SK-N-SH (cell line): Measurements from ENCODE around the gene AQP3.

Experiments
- ELF1 ChIP-seq: IDR thresholded peaks from 2 replicates; pipeline ENCODE4 v1.4.0; 2012
- EP300 ChIP-seq, 2 experiments: IDR thresholded peaks; 2 replicates each; pipeline versions ENCODE4 v1.4.0 to v1.6.1; 2012; ENCODE audit warnings: borderline replicate concordance in 1 of 2, low read depth in 1 of 2, low read length in 1 of 2
- FOXJ3 ChIP-seq: sonication (generic); formaldehyde crosslinking; IDR thresholded peaks from 2 replicates; pipeline ENCODE4 v1.5.1; 2020; ENCODE audit warnings: mild to moderate bottlenecking, missing genetic modification reagents
- SMC3 ChIP-seq: IDR thresholded peaks from 2 replicates; pipeline ENCODE4 v1.6.1; 2012; ENCODE audit warnings: low read depth, low read length, improper control_type of control experiment
- TAF1 ChIP-seq: IDR thresholded peaks from 2 replicates; pipeline ENCODE4 v1.6.1; 2012; ENCODE audit warnings: low read depth, mild to moderate bottlenecking, low read length, moderate library complexity, borderline replicate concordance
- TF ChIP-seq, protein P1 (sequence below): fragments of 200-600 bp; sonication (generic); IDR thresholded peaks from 2 replicates; pipeline ENCODE4 v1.6.1; 2017; ENCODE audit warnings: antibody characterized with exemption, mild to moderate bottlenecking, moderate library complexity
- TF ChIP-seq, protein P2 (sequence below): IDR thresholded peaks from 2 replicates; pipeline ENCODE4 v1.6.1; 2012; ENCODE audit warnings: mild to moderate bottlenecking, low read depth, low read length, moderate library complexity
- TF ChIP-seq, protein P3 (sequence below): fragments of 150-350 bp; IDR thresholded peaks from 2 replicates; pipeline ENCODE4 v1.6.1; 2017; ENCODE audit warnings: antibody characterized with exemption, low read length, low read depth, borderline replicate concordance

DNA sequence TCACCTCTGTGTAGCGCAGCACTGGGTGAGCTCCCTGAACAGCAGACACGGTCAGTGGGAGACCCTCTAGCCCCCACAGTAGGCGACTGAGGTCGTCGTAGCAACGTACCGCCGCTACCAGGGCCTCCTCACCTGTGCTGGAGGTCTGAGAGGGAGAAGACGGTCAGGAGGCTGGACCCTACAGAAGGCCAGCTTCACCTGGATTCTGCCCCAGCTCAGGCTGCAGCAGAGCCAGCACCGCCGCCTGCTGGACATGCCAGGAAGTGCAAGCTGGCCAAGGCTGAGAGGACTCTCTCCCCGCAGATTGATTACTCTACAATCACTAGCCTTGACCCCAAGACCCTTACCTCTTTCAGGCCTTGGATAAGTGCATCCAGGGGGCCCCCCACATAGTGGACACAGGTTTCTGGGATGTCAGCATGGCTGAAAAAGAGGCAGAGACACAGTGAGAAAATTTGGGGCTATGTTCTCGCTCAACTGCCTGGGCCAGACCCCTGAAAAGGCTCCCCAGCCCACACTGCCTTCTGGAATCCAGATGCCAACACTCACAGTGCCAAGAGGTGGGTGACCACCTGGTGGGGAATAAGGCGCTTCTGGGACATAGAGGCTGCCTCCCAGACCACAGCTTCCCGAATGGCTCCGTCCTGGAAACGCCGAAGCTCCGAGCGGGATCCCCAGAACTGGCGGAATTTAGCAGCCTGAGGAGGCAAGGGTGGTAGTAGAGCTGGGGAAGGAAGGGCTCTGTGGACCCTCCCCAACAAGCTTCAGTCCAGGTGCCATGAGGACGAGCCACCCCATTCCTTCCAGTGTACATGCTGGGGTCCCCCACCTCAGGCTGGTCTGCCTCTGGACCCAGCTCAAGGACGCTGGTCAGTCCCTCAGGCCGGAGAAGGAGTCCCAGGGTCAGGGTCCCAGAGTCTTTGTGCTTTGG lies 19.4 kb upstream of the AQP3 start:
- TF ChIP-seq, protein P1, sequence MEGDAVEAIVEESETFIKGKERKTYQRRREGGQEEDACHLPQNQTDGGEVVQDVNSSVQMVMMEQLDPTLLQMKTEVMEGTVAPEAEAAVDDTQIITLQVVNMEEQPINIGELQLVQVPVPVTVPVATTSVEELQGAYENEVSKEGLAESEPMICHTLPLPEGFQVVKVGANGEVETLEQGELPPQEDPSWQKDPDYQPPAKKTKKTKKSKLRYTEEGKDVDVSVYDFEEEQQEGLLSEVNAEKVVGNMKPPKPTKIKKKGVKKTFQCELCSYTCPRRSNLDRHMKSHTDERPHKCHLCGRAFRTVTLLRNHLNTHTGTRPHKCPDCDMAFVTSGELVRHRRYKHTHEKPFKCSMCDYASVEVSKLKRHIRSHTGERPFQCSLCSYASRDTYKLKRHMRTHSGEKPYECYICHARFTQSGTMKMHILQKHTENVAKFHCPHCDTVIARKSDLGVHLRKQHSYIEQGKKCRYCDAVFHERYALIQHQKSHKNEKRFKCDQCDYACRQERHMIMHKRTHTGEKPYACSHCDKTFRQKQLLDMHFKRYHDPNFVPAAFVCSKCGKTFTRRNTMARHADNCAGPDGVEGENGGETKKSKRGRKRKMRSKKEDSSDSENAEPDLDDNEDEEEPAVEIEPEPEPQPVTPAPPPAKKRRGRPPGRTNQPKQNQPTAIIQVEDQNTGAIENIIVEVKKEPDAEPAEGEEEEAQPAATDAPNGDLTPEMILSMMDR = peak; percentile 90
- TF ChIP-seq, protein P2, sequence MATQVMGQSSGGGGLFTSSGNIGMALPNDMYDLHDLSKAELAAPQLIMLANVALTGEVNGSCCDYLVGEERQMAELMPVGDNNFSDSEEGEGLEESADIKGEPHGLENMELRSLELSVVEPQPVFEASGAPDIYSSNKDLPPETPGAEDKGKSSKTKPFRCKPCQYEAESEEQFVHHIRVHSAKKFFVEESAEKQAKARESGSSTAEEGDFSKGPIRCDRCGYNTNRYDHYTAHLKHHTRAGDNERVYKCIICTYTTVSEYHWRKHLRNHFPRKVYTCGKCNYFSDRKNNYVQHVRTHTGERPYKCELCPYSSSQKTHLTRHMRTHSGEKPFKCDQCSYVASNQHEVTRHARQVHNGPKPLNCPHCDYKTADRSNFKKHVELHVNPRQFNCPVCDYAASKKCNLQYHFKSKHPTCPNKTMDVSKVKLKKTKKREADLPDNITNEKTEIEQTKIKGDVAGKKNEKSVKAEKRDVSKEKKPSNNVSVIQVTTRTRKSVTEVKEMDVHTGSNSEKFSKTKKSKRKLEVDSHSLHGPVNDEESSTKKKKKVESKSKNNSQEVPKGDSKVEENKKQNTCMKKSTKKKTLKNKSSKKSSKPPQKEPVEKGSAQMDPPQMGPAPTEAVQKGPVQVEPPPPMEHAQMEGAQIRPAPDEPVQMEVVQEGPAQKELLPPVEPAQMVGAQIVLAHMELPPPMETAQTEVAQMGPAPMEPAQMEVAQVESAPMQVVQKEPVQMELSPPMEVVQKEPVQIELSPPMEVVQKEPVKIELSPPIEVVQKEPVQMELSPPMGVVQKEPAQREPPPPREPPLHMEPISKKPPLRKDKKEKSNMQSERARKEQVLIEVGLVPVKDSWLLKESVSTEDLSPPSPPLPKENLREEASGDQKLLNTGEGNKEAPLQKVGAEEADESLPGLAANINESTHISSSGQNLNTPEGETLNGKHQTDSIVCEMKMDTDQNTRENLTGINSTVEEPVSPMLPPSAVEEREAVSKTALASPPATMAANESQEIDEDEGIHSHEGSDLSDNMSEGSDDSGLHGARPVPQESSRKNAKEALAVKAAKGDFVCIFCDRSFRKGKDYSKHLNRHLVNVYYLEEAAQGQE = no peak
- no peak for TF ChIP-seq ELF1
- no peak for TF ChIP-seq FOXJ3 (CRISPR knock-in tag)
- no peak for TF ChIP-seq EP300 (IDR thresholded peaks at IDR 0.05; ENCODE audit: borderline replicate concordance in 1 of 2, low read depth in 1 of 2, low read length in 1 of 2)
- TF ChIP-seq TAF1 = no peak
- TF ChIP-seq SMC3 = peak; percentile 87
- TF ChIP-seq, protein P3, sequence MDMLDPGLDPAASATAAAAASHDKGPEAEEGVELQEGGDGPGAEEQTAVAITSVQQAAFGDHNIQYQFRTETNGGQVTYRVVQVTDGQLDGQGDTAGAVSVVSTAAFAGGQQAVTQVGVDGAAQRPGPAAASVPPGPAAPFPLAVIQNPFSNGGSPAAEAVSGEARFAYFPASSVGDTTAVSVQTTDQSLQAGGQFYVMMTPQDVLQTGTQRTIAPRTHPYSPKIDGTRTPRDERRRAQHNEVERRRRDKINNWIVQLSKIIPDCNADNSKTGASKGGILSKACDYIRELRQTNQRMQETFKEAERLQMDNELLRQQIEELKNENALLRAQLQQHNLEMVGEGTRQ = no peak
